A549 (cell line): ENCODE results near the gene CLCN4.

Experiments used
- BCL3 ChIP-seq: fragments of >200 bp; sonication (Bioruptor Twin); formaldehyde crosslinking; IDR thresholded peaks from 3 replicates; pipeline ENCODE4 v1.6.1; 2016
- CBX8 ChIP-seq: fragments of 200-600 bp; sonication (generic); IDR thresholded peaks from 2 replicates; pipeline ENCODE4 v1.6.1; 2016
- CHD2 ChIP-seq: fragments of 150-350 bp; IDR thresholded peaks from 2 replicates; pipeline ENCODE4 v1.6.1; 2014; ENCODE audit warnings: low read length; ENCODE audit not compliant: partially characterized antibody
- CTCF ChIP-seq: fragments of >200 bp; sonication (Bioruptor Twin); formaldehyde crosslinking; IDR thresholded peaks from 3 replicates; pipeline ENCODE4 v1.5.1; 2016
- ELK1 ChIP-seq: fragments of 150-350 bp; IDR thresholded peaks from 2 replicates; pipeline ENCODE4 v1.6.1; 2014; ENCODE audit warnings: low read depth, mild to moderate bottlenecking, low read length
- EP300 ChIP-seq, 2 experiments: fragments of >200 bp; sonication (Bioruptor Twin); formaldehyde crosslinking; IDR thresholded peaks; 2 replicates in 1 of 2; 3 replicates in 1 of 2; pipeline ENCODE4 v1.6.1; 2016 to 2017
- MAX ChIP-seq: IDR thresholded peaks from 2 replicates; pipeline ENCODE4 v1.6.1; 2012
- MYC ChIP-seq: IDR thresholded peaks from 2 replicates; pipeline ENCODE4 v1.6.1; 2012; ENCODE audit warnings: mild to moderate bottlenecking, inconsistent platforms, low read length, improper control_type of control experiment, borderline replicate concordance
- NFE2L2 ChIP-seq: fragments of 150-350 bp; conservative IDR thresholded peaks from 2 replicates; pipeline ENCODE4 v1.6.1; 2014; ENCODE audit warnings: low read length
- POLR2A ChIP-seq: IDR thresholded peaks from 2 replicates; pipeline ENCODE4 v1.6.1; 2012; ENCODE audit warnings: mild to moderate bottlenecking, low read length
- RAD21 ChIP-seq, 2 experiments: fragments of >200 bp in 1 of 2; sonication (Bioruptor Twin) in 1 of 2; formaldehyde crosslinking in 1 of 2; IDR thresholded peaks in 1 of 2; conservative IDR thresholded peaks in 1 of 2; 2 replicates in 1 of 2; 3 replicates in 1 of 2; pipeline ENCODE4 v1.6.1; 2012 to 2018; ENCODE audit warnings: inconsistent platforms in 1 of 2
- RCOR1 ChIP-seq: fragments of 150-350 bp; IDR thresholded peaks from 2 replicates; pipeline ENCODE4 v1.6.1; 2014; ENCODE audit warnings: antibody characterized with exemption, low read length, low read depth
- SMC3 ChIP-seq: fragments of >200 bp; sonication (Bioruptor Twin); formaldehyde crosslinking; IDR thresholded peaks from 3 replicates; pipeline ENCODE4 v1.6.1; 2018; ENCODE audit warnings: inconsistent platforms

GRCh38 chrX:10223781-10224180, 67.0 kb downstream of the CLCN4 start:
- no peak for TF ChIP-seq CHD2
- no peak for TF ChIP-seq CTCF
- TF ChIP-seq POLR2A = no peak
- TF ChIP-seq SMC3 = no peak
- TF ChIP-seq ELK1 = no peak
- no peak for TF ChIP-seq MAX
- TF ChIP-seq MYC = no peak
- TF ChIP-seq BCL3 = no peak
- no peak for TF ChIP-seq RAD21 (conservative IDR thresholded peaks at IDR 0.05 in 1 of 2, IDR thresholded peaks at IDR 0.05 in 1 of 2)
- TF ChIP-seq RCOR1 = no peak
- no peak for TF ChIP-seq NFE2L2
- TF ChIP-seq EP300 (IDR thresholded peaks at IDR 0.05) = no peak
- TF ChIP-seq CBX8 = no peak
